Erythroblast (primary cell): ENCODE measurements around the gene SRBD1.

Experiments
- GATA1 ChIP-seq: IDR thresholded peaks from 2 replicates; pipeline ENCODE4 v1.6.1; 2011; ENCODE audit warnings: low read depth, mild to moderate bottlenecking, control low read depth, low read length, moderate library complexity
- POLR2A ChIP-seq: IDR thresholded peaks from 2 replicates; pipeline ENCODE4 v1.6.1; 2011; ENCODE audit warnings: mild to moderate bottlenecking, low read length

GRCh38 chr2:45438872-45439665 lies 172.0 kb downstream of the SRBD1 start:
- TF ChIP-seq POLR2A (no peak), GATA1 (no peak)
